Spleen (tissue), 11 donors: ENCODE data around the gene LCE2D. TPM values are rescaled to one million over a fixed set of nuclear protein-coding genes. Genes with fewer than 3 reads are reported as not detected.

Source experiments
- DNase-seq: peaks from one replicate; pipeline ENCODE4 v3.0.0-alpha.2; 2020
- H3K27ac ChIP-seq, 8 donors: fragments of 200-600 bp; sonication (generic) in 7 of 8; 1 replicate in 4 of 8; 2 replicates in 4 of 8; pipeline versions ENCODE4 v1.5.0 to v1.8.0; 2016 to 2021; ENCODE audit warnings: inconsistent platforms in 4 of 8, mild to moderate bottlenecking in 4 of 8, moderate library complexity in 1 of 8
- H3K27me3 ChIP-seq, 7 donors: fragments of 200-600 bp; sonication (generic) in 6 of 7; replicated peaks in 1 of 7; 1 replicate in 4 of 7; 2 replicates in 3 of 7; pipeline versions ENCODE4 v1.5.0 to v1.8.0; 2016 to 2021; ENCODE audit warnings: inconsistent platforms in 3 of 7, mild to moderate bottlenecking in 1 of 7
- H3K36me3 ChIP-seq, 6 donors: fragments of 200-600 bp; sonication (generic) in 5 of 6; 1 replicate in 4 of 6; 2 replicates in 2 of 6; pipeline versions ENCODE4 v1.5.0 to v1.8.0; 2016 to 2021; ENCODE audit warnings: inconsistent platforms in 2 of 6
- H3K4me1 ChIP-seq, 6 donors: fragments of 200-600 bp; sonication (generic) in 5 of 6; 1 replicate in 3 of 6; 2 replicates in 3 of 6; pipeline versions ENCODE4 v1.5.0 to v1.8.0; 2016 to 2021; ENCODE audit warnings: inconsistent platforms in 3 of 6
- H3K4me3 ChIP-seq, 8 donors: fragments of 200-600 bp; sonication (generic) in 7 of 8; 1 replicate in 4 of 8; 2 replicates in 4 of 8; pipeline versions ENCODE4 v1.5.0 to v1.8.0; 2016 to 2021; ENCODE audit warnings: inconsistent platforms in 4 of 8, mild to moderate bottlenecking in 4 of 8, moderate library complexity in 2 of 8
- H3K9me3 ChIP-seq, 8 donors: fragments of 200-600 bp; sonication (generic) in 7 of 8; 1 replicate in 4 of 8; 2 replicates in 4 of 8; pipeline versions ENCODE4 v1.5.0 to v1.8.0; 2016 to 2021; ENCODE audit warnings: inconsistent platforms in 4 of 8
- POLR2A ChIP-seq, 3 donors: fragments of 450-650 bp; IDR thresholded peaks; one replicate each; pipeline ENCODE4 v1.5.1; 2017; ENCODE audit warnings: antibody characterized with exemption in 3 of 3, mild to moderate bottlenecking in 1 of 3
- POLR2AphosphoS5 ChIP-seq, 3 donors: sonication (generic); formaldehyde crosslinking; IDR thresholded peaks; one replicate each; pipeline ENCODE4 v1.5.1; 2017; ENCODE audit warnings: antibody characterized with exemption in 3 of 3
- WGBS, 5 donors: extraction: QIAGEN DNeasy Blood & Tissue Kit in 3 of 5; methylation state at CpG; one replicate each; pipeline versions ENCODE4 v1.1.5 to v1.1.7; 2013 to 2018; 5-methylcytosine and 5-hydroxymethylcytosine counted together
- intact Hi-C: fragments of 100-400 bp; cut with DNase I; formaldehyde crosslinking; loops from one replicate; pipeline ENCODE4 v1.15.0; 2023; ENCODE audit warnings: low total_unique reads
- polyA plus RNA-seq, 3 donors: library from polyadenylated mRNA; stranded (reverse); fragments of 200-250 nt; gene quantifications; one replicate each; pipeline ENCODE4 v1.2.1, GENCODE V29; 2013
- total RNA-seq, 7 donors: library from RNA; depleted of rRNA in 3 of 7; stranded (reverse); fragments of >200 nt in 3 of 7; fragmentation: NEBNext Ultra II Directional in 4 of 7; extraction: Animal tissue kit (Norgen Biotek cat#: 25700) in 4 of 7; gene quantifications; one replicate each; pipeline versions ENCODE4 v1.1.0 to v1.2.1, GENCODE V29; 2016 to 2021
- TF ChIP-seq, protein P1 (sequence below), 11 experiments: fragments of 200-600 bp in 7 of 11; fragments of 450-650 bp in 4 of 11; sonication (generic) in 4 of 11; IDR thresholded peaks in 8 of 11; conservative IDR thresholded peaks in 3 of 11; 1 replicate in 7 of 11; 2 replicates in 4 of 11; pipeline versions ENCODE4 v1.4.0 to v1.8.0; 2016 to 2021; ENCODE audit warnings: antibody characterized with exemption in 11 of 11, inconsistent platforms in 4 of 11, mild to moderate bottlenecking in 1 of 11
- donor health status: healthy with polysubstance abuse.
- donor health status: DM: no; HTN: no; CAD: no; lungs with moderate emphysema.
- donor health status: DM: no; HTN: no; CAD: no.
- donor health status: Bipolar disorder and iron deficiency.
- donor health status: healthy.
- donor health status: DM: no; HTN: no; CAD: no.
- donor health status: DM: yes; HTN: yes; CAD: no.

The LCE2D gene
- total and polyA plus RNA-seq, 10 donors: not detected

DNA sequence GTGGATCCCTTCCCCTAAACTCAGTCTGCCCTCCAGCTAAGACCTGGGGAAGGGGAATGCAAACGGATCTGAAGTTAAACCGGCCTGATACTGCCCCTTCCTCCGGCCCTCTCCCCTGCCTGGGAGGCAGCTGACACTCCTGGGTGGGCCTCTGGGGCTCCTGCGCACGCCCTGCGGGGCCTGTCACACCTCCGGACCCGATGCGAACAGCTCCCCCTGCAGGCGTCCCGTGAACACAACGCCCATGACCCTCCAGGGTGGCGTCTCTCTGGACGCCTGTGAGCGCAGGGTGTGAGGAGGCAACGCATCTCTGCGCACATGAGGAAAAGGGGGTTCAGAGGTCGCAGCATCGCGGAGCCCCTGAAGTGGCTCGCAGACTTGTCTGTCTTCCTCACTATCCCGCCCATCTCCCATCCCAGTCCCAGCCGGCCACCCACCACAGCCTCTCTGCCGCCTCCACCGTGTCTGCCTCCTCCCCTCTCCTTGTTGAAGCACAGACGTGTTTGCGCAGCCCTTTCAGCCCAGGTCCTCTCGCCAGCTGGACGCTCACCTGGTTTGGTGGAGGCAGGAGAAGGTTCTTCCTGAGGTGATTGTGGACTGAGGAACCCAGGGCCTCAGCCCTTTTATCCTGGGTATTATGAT, 39.9 kb upstream of the LCE2D start:
- 16 to 30% (median 25%) methylated on average over 21 to 29 of the region's 29 CpGs for WGBS, 5 donors
- peaks cover 0 to 38% (median 0%) of the 10 kb centered on the region in 7 donors for H3K27me3 ChIP-seq
- TF ChIP-seq POLR2A (IDR thresholded peaks at IDR 0.05): no peak
- TF ChIP-seq POLR2AphosphoS5 (IDR thresholded peaks at IDR 0.05): no peak
- no peak overlapping the region for H3K4me3 ChIP-seq
- peaks cover 0 to 23% (median 16%) of the 10 kb centered on the region in 8 donors for H3K9me3 ChIP-seq
- no peak for DNase-seq
- no peak overlapping the region for H3K27ac ChIP-seq
- intact Hi-C loops: loop anchor here (5.0 kb wide), 1 partner anchor 51 kb away; no protein-coding TSS in a partner anchor
- H3K36me3 ChIP-seq: no peaks in the 10 kb centered on the region
- no peaks in the 10 kb centered on the region for H3K4me1 ChIP-seq

GRCh38 chr1:152626744-152627143, 36.4 kb upstream of the LCE2D start:
- no peak overlapping the region for H3K27ac ChIP-seq
- WGBS, 5 donors: 83 to 96% (median 88%) methylated on average over 1 of the region's 1 CpG
- intact Hi-C loops: no loop called here
- no peak for TF ChIP-seq POLR2AphosphoS5 (IDR thresholded peaks at IDR 0.05)
- TF ChIP-seq, protein P1, sequence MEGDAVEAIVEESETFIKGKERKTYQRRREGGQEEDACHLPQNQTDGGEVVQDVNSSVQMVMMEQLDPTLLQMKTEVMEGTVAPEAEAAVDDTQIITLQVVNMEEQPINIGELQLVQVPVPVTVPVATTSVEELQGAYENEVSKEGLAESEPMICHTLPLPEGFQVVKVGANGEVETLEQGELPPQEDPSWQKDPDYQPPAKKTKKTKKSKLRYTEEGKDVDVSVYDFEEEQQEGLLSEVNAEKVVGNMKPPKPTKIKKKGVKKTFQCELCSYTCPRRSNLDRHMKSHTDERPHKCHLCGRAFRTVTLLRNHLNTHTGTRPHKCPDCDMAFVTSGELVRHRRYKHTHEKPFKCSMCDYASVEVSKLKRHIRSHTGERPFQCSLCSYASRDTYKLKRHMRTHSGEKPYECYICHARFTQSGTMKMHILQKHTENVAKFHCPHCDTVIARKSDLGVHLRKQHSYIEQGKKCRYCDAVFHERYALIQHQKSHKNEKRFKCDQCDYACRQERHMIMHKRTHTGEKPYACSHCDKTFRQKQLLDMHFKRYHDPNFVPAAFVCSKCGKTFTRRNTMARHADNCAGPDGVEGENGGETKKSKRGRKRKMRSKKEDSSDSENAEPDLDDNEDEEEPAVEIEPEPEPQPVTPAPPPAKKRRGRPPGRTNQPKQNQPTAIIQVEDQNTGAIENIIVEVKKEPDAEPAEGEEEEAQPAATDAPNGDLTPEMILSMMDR (IDR thresholded peaks at IDR 0.05 in 8 of 11, conservative IDR thresholded peaks at IDR 0.05 in 3 of 11): no peak
- no peak for TF ChIP-seq POLR2A (IDR thresholded peaks at IDR 0.05)
- H3K27me3 ChIP-seq: peaks cover 0 to 55% (median 0%) of the 10 kb centered on the region in 7 donors
- peaks cover 0 to 13% (median 0%) of the 10 kb centered on the region in 8 donors for H3K9me3 ChIP-seq
- no peak for DNase-seq
- no peaks in the 10 kb centered on the region for H3K4me1 ChIP-seq
- H3K4me3 ChIP-seq: no peak overlapping the region
- H3K36me3 ChIP-seq: no peaks in the 10 kb centered on the region

GRCh38 chr1:152630596-152630995, 32.6 kb upstream of the LCE2D start:
- Histone ChIP-seq H3K36me3 (no peaks in the 10 kb centered on the region), H3K9me3 (peaks cover 0 to 29% (median 0%) of the 10 kb centered on the region in 8 donors), H3K27me3 (peaks cover 0 to 26% (median 0%) of the 10 kb centered on the region in 7 donors), H3K27ac (no peak overlapping the region), H3K4me3 (no peak overlapping the region), H3K4me1 (no peaks in the 10 kb centered on the region)
- WGBS, 5 donors: 80 to 98% (median 90%) methylated on average over 3 of the region's 3 CpGs
- DNase-seq: no peak
- intact Hi-C loops: no loop called here
- TF ChIP-seq POLR2AphosphoS5 (IDR thresholded peaks at IDR 0.05): no peak
- TF ChIP-seq, protein P1 (IDR thresholded peaks at IDR 0.05 in 8 of 11, conservative IDR thresholded peaks at IDR 0.05 in 3 of 11): no peak
- TF ChIP-seq POLR2A (IDR thresholded peaks at IDR 0.05): no peak

- no peak overlapping the region for H3K4me3 ChIP-seq
- H3K27ac ChIP-seq: no peak overlapping the region
- DNase-seq: no peak
- 68 to 78% (median 69%) methylated on average over 1 of the region's 1 CpG for WGBS, 5 donors
- intact Hi-C loops: no loop called here
- H3K9me3 ChIP-seq: peaks cover 0 to 12% (median 9%) of the 10 kb centered on the region in 8 donors
- H3K27me3 ChIP-seq: peaks cover 0 to 6% (median 0%) of the 10 kb centered on the region in 7 donors
- H3K36me3 ChIP-seq: no peaks in the 10 kb centered on the region
- no peaks in the 10 kb centered on the region for H3K4me1 ChIP-seq
- TF ChIP-seq, protein P1 (IDR thresholded peaks at IDR 0.05 in 8 of 11, conservative IDR thresholded peaks at IDR 0.05 in 3 of 11): no peak
- TF ChIP-seq POLR2AphosphoS5 (IDR thresholded peaks at IDR 0.05) (no peak), POLR2A (IDR thresholded peaks at IDR 0.05) (no peak)
Measured at GRCh38 chr1:152640351-152640750, 22.8 kb upstream of the LCE2D start.
